ENCODE measurements around the gene HERC6.

The HERC6 gene

DNA sequence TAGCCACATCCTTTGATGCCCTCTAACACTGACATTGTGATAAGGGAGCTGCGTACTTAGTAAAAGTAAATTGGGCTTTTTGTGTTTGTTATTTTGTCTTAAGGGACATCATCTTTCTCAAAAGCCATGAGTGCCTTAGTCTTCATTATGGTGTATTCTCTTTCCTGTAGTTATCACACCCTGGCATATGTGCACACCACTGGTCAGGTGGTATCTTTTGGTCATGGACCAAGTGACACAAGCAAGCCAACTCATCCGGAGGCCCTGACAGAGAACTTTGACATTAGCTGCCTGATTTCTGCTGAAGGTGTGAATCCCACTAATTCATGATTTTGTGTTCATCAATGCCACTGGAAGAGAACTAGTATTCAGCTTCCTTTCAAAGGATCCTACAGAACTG lies 18.0 kb downstream of the HERC6 start:
- TF ChIP-seq, protein P1, sequence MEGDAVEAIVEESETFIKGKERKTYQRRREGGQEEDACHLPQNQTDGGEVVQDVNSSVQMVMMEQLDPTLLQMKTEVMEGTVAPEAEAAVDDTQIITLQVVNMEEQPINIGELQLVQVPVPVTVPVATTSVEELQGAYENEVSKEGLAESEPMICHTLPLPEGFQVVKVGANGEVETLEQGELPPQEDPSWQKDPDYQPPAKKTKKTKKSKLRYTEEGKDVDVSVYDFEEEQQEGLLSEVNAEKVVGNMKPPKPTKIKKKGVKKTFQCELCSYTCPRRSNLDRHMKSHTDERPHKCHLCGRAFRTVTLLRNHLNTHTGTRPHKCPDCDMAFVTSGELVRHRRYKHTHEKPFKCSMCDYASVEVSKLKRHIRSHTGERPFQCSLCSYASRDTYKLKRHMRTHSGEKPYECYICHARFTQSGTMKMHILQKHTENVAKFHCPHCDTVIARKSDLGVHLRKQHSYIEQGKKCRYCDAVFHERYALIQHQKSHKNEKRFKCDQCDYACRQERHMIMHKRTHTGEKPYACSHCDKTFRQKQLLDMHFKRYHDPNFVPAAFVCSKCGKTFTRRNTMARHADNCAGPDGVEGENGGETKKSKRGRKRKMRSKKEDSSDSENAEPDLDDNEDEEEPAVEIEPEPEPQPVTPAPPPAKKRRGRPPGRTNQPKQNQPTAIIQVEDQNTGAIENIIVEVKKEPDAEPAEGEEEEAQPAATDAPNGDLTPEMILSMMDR (conservative IDR thresholded peaks at IDR 0.05) = no peak
- TF ChIP-seq ZFX (IDR thresholded peaks at IDR 0.05) = no peak
- H3K27ac ChIP-seq = no peak overlapping the region

DNA sequence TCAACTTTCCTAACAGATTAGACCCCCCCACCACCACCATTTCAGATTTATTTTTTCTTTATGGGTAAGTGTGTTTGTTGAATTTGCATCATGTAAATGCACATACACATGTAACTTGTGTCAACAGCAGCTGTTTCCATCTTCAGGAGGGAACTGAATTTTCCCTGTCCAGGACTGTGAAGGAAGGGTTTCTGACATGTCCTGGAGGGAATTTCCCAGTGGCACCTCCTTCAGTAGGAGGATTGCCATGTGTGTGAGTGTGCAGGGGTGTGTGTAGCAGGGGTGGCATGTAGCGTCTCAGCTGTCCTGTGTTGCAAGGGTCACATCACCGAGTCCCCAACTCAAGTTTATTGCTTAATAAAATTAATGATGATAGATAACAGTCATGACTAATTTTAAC lies 19.7 kb downstream of the HERC6 start:
- TF ChIP-seq, protein P1 (conservative IDR thresholded peaks at IDR 0.05) = no peak
- TF ChIP-seq ZFX (IDR thresholded peaks at IDR 0.05) = no peak
- H3K27ac ChIP-seq = no peak overlapping the region

DNA sequence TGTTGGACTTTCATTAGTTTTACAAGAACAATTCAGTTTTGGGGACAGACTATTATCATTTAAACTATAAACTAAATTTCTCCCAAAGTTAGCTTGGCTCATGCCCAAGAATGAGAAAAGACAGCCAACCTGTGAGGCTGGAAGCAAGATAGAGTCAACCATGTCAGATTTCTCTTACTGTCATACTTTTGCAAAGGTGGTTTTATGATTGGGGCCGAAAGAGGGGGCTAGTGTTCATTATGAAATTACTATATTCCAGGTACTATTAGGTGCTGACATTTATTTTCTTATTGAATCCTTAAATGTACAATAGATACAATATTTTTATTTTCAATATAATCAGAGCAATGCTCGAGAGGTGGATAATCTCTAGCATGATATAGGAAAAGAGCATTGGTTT lies 30.6 kb downstream of the HERC6 start:
- TF ChIP-seq, protein P1 (conservative IDR thresholded peaks at IDR 0.05) = no peak; the same call in 1 of the 2 replicates
- TF ChIP-seq ZFX (IDR thresholded peaks at IDR 0.05) = no peak
- H3K27ac ChIP-seq = no peak overlapping the region

DNA sequence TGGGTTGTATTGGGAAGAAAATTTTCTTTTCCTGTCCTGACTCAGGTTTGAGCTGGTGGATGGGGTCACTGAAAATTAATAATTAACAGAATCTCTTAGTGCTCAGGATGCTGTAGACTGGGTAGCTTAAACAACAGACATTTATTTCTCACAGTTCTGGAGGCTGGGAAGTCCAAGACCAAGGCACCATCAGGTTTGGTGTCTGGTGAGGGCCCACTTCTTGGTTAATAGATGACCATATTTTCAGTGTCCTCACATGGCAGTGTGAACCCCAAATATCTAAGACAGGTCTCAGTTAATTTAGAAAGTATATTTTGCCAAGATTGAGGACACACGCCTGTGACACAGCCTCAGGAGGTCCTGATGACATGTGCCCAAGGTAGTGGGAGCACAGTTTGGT lies 31.1 kb downstream of the HERC6 start:
- TF ChIP-seq, protein P1 (conservative IDR thresholded peaks at IDR 0.05) = no peak
- no peak for TF ChIP-seq ZFX (IDR thresholded peaks at IDR 0.05)
- H3K27ac ChIP-seq = no peak overlapping the region

DNA sequence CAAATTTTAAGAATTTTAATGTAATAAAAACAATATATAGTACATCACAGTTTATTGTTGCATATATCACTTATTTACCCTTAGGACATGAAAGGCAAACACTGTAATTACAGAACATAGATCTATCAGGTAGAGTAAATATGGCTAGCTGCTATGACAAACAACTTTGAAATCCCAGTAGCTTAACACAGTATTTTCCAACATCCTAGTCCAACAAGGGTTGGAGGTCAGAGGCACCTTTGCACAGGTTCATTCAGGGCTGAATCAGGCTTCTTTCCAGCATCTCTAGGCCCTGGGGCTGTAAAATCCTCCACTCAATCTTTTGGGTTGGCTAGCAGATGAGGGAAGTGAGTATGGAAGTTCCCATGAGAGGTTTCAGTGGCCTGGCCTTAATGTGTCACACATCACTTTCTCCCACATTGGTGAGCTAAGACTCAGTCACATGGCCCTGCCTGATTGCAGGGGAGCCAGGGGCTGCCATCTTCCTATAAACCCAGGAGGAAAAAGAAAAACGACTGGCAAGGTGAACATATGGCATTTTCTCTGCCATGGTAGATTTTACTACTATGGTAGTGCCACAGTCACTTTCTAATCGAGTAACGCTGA lies 32.9 kb downstream of the HERC6 start:
- no peak for TF ChIP-seq ZFX (IDR thresholded peaks at IDR 0.05)
- TF ChIP-seq, protein P1 (conservative IDR thresholded peaks at IDR 0.05) = no peak
- H3K27ac ChIP-seq = peak overlapping the region; percentile 73

DNA sequence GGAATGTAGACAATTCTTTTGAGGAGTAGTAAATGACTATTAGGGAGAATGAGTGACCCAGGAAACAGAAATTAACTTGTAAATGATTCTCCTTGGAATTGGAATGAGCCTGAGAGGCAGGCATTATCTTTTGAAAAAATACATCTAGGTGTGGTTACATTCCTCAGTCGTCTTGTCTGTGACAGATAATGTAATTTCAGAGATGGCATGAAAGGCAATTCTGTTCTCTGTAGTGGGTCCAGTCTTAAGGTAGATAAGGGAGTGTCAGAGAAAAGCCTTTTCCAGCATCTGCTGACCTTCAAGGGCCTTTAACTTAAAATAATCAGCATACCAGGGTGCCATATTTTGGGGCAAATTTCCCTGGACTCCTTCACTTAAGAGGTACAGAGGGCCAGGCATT lies 35.1 kb downstream of the HERC6 start:
- no peak overlapping the region for H3K27ac ChIP-seq
- no peak for TF ChIP-seq ZFX (IDR thresholded peaks at IDR 0.05)
- TF ChIP-seq, protein P1 (conservative IDR thresholded peaks at IDR 0.05) = no peak

DNA sequence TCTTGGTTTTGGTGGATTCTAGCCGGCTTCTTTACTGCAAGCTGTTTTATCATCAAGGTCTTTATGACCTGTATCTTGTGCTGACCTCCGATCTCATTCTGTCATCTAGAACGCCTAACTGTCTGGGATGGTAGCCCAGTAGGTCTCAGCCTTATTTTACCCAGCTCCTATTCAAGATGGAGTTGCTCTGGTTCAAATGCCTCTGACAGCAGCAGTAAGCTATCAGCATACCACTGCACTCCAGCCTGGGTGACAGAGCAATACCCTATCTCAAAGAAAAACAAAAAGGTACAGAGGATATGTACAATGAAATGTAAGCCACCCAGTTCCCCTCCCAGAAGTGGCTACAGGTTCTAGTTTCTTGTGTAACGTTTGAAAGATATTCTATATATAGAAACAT lies 36.1 kb downstream of the HERC6 start:
- no peak for TF ChIP-seq ZFX (IDR thresholded peaks at IDR 0.05)
- TF ChIP-seq, protein P1 (conservative IDR thresholded peaks at IDR 0.05) = no peak

More for the DNA sequence above, 36.1 kb downstream of the HERC6 start:
- no peak overlapping the region for H3K27ac ChIP-seq

Data from C4-2B (cell line).